ENCODE results near the gene PLTP. TPM values are rescaled to one million over a fixed set of nuclear protein-coding genes. Genes with fewer than 3 reads are reported as not detected.

The PLTP gene
- total RNA-seq, 1 experiment from 2014 or later, result 4.7 TPM

DNA sequence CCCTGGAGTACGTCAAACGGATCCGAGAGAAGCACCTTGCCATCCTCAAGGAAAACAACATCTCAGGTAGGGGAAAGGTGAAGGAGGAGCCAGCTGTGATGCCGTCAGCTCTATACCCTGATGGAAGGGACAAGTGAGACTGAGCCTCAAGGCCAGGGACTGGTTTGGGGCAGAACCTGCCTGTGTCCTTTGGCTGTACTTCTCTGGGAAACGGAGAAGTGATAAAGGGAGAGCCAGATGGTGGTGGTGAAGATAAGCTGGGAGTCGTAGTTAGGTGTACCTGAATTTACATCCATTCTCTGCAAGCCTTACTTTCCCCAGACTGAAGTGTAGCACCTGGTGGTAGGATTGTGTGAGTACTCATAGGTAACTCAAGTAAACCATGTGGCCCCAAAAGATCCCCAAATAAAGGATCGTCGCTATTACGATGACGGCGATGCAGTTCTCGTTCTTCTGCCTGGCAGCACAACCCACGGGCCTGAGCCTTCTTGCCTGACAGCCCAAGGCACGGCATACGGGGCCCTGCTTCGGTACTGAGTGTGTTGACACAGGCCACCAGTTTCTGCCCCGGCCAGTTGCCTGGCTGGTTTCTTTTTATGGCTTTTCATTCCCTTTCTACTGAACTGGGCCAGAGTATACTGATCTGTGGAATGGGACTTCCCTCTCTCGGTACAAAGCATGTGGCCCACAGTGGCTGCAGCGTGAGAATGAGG, 33.2 kb upstream of the PLTP start:
- DNase-seq (ENCODE audit: low read depth, low spot score), result no peak
- POLR2A ChIA-PET, result no interaction called here
- CTCF ChIA-PET, result no interaction called here
- no peak overlapping the region for H2AFZ ChIP-seq (ENCODE audit: low read depth, low read length, poor library complexity, severe bottlenecking)
- no TSS peak for BruUV-seq (replicated peaks)
- RAD21 ChIA-PET (ENCODE audit: low non-redundant PET in 1 of 2, low total read pairs in 2 of 2, uncharacterized antibody in 2 of 2, unreplicated experiment in 2 of 2), result no interaction called here
- no peak overlapping the region for H3K4me2 ChIP-seq (ENCODE audit: low read length)
- intact Hi-C loops (cut with micrococcal nuclease), result no loop called here
- no peaks in the 10 kb centered on the region for H3K9me3 ChIP-seq (ENCODE audit: control insufficient read depth in 1 of 2, insufficient read depth in 1 of 2, low read depth in 1 of 2, low read length in 2 of 2)
- ATAC-seq, result no peak
- TF ChIP-seq, protein P1, sequence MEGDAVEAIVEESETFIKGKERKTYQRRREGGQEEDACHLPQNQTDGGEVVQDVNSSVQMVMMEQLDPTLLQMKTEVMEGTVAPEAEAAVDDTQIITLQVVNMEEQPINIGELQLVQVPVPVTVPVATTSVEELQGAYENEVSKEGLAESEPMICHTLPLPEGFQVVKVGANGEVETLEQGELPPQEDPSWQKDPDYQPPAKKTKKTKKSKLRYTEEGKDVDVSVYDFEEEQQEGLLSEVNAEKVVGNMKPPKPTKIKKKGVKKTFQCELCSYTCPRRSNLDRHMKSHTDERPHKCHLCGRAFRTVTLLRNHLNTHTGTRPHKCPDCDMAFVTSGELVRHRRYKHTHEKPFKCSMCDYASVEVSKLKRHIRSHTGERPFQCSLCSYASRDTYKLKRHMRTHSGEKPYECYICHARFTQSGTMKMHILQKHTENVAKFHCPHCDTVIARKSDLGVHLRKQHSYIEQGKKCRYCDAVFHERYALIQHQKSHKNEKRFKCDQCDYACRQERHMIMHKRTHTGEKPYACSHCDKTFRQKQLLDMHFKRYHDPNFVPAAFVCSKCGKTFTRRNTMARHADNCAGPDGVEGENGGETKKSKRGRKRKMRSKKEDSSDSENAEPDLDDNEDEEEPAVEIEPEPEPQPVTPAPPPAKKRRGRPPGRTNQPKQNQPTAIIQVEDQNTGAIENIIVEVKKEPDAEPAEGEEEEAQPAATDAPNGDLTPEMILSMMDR (IDR thresholded peaks at IDR 0.05 in 2 of 3, conservative IDR thresholded peaks at IDR 0.05 in 1 of 3; ENCODE audit: borderline replicate concordance in 1 of 3, insufficient read depth in 1 of 3, low read depth in 2 of 3, low read length in 2 of 3), result peak in 1 of 3 experiments; percentile 35; a peak in 2 of 6 replicates
- TF ChIP-seq JUND (IDR thresholded peaks at IDR 0.05), result no peak
- no peak overlapping the region for H3K9ac ChIP-seq (ENCODE audit: low read length)
- H3K4me1 ChIP-seq (ENCODE audit: control insufficient read depth in 1 of 2, insufficient read depth in 2 of 2, low read length in 2 of 2), result peaks cover 0 to 4% of the 10 kb centered on the region in 2 experiments; a peak in 1 of 4 replicates
- H3K27me3 ChIP-seq (ENCODE audit: insufficient read depth, low read length), result no peaks in the 10 kb centered on the region
- H3K27ac ChIP-seq (ENCODE audit: low read depth, low read length), result no peak overlapping the region
- no peaks in the 10 kb centered on the region for H3K79me2 ChIP-seq (ENCODE audit: insufficient read depth, low read length)
- H3K36me3 ChIP-seq (ENCODE audit: control insufficient read depth in 1 of 2, insufficient read depth in 2 of 2, low read length in 2 of 2), result peaks cover 38 to 51% of the 10 kb centered on the region in 2 experiments; a peak in 3 of 4 replicates
- no peak overlapping the region for H3K4me3 ChIP-seq (replicated peaks in 1 of 2; ENCODE audit: low read depth in 1 of 2, low read length in 2 of 2)
- no peaks in the 10 kb centered on the region for H4K20me1 ChIP-seq (ENCODE audit: insufficient read depth)
- no peaks in the 10 kb centered on the region for H3K9me2 ChIP-seq (ENCODE audit: insufficient read depth)

DNA sequence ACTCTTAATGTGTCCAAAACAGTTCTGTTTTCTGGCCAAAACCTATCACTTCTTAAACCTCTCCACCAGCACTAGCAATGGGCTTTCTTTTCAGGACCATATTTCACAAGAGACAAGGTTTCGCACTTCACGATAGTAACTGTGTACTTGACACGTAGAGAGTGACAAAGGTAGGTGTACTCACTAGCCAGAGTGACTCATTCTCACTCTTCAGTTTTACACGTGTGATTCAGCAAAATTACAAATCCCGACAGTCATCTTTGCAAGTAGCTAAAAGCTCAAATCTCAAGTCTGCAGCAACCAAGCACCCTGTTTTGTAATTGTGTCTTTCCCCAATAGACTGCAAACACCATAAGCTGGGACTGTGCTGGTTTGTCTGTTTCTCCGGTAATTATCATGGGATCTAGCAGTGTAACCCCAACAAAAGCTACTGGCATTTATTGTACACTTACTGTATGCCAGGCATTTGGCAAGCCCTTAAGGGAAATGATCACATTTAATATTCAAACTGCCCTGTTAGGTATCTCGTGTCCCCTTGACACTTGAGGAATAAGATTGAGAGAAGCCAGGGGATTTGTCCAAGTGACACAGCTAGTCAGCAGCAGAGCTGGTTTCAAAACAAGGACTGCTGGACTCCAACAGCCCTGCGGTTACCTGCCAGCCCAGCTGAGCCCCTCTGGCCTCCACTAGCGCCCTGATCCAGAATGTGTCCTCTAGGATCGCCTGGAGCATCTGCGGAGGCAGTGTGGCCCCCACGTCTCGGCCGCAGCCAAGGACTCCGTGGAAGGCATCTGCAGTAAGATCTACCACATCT, 32.4 kb upstream of the PLTP start:
- Histone ChIP-seq H3K36me3 (ENCODE audit: control insufficient read depth in 1 of 2, insufficient read depth in 2 of 2, low read length in 2 of 2) (peaks cover 41 to 56% of the 10 kb centered on the region in 2 experiments; a peak in 3 of 4 replicates), H3K4me3 (replicated peaks in 1 of 2; ENCODE audit: low read depth in 1 of 2, low read length in 2 of 2) (no peak overlapping the region), H3K4me1 (ENCODE audit: control insufficient read depth in 1 of 2, insufficient read depth in 2 of 2, low read length in 2 of 2) (peaks cover 0 to 4% of the 10 kb centered on the region in 2 experiments; a peak in 1 of 4 replicates), H4K20me1 (ENCODE audit: insufficient read depth) (no peaks in the 10 kb centered on the region), H3K9me3 (ENCODE audit: control insufficient read depth in 1 of 2, insufficient read depth in 1 of 2, low read depth in 1 of 2, low read length in 2 of 2) (no peaks in the 10 kb centered on the region), H3K27me3 (ENCODE audit: insufficient read depth, low read length) (no peaks in the 10 kb centered on the region), H2AFZ (ENCODE audit: low read depth, low read length, poor library complexity, severe bottlenecking) (no peak overlapping the region), H3K9me2 (ENCODE audit: insufficient read depth) (no peaks in the 10 kb centered on the region), H3K9ac (ENCODE audit: low read length) (no peak overlapping the region), H3K79me2 (ENCODE audit: insufficient read depth, low read length) (no peaks in the 10 kb centered on the region), H3K4me2 (ENCODE audit: low read length) (no peak overlapping the region), H3K27ac (ENCODE audit: low read depth, low read length) (no peak overlapping the region)
- POLR2A ChIA-PET, result no interaction called here
- ATAC-seq (no peak), DNase-seq (ENCODE audit: low read depth, low spot score) (no peak)
- intact Hi-C loops (cut with micrococcal nuclease), result no loop called here
- CTCF ChIA-PET, result interaction anchor here (0.8 kb wide), 1 partner anchor 26 kb away, joined by 3 read pairs; no protein-coding TSS in a partner anchor
- RAD21 ChIA-PET (ENCODE audit: low non-redundant PET in 1 of 2, low total read pairs in 2 of 2, uncharacterized antibody in 2 of 2, unreplicated experiment in 2 of 2), result no interaction called here
- BruUV-seq (replicated peaks), result no TSS peak
- TF ChIP-seq TCF7L2 (IDR thresholded peaks at IDR 0.05; ENCODE audit: borderline replicate concordance, extremely low read depth, insufficient read depth, insufficient read length), result no peak
- TF ChIP-seq ELF1 (IDR thresholded peaks at IDR 0.05; ENCODE audit: borderline replicate concordance, low read depth), result no peak
- TF ChIP-seq EZH2phosphoT487 (IDR thresholded peaks at IDR 0.05; ENCODE audit: borderline replicate concordance), result no peak
- no peak for TF ChIP-seq EZH2 (IDR thresholded peaks at IDR 0.05)
- no peak for TF ChIP-seq EGR1 (IDR thresholded peaks at IDR 0.05; ENCODE audit: low read depth)
- no peak for TF ChIP-seq SP1 (IDR thresholded peaks at IDR 0.05; ENCODE audit: low read depth)
- no peak for TF ChIP-seq FOSL1 (IDR thresholded peaks at IDR 0.05; ENCODE audit: low read depth)
- TF ChIP-seq, protein P2, sequence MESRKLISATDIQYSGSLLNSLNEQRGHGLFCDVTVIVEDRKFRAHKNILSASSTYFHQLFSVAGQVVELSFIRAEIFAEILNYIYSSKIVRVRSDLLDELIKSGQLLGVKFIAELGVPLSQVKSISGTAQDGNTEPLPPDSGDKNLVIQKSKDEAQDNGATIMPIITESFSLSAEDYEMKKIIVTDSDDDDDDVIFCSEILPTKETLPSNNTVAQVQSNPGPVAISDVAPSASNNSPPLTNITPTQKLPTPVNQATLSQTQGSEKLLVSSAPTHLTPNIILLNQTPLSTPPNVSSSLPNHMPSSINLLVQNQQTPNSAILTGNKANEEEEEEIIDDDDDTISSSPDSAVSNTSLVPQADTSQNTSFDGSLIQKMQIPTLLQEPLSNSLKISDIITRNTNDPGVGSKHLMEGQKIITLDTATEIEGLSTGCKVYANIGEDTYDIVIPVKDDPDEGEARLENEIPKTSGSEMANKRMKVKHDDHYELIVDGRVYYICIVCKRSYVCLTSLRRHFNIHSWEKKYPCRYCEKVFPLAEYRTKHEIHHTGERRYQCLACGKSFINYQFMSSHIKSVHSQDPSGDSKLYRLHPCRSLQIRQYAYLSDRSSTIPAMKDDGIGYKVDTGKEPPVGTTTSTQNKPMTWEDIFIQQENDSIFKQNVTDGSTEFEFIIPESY (IDR thresholded peaks at IDR 0.05; ENCODE audit: extremely low read depth, insufficient replicate concordance, low read length), result no peak
- no peak for TF ChIP-seq POLR2A (IDR thresholded peaks at IDR 0.05; ENCODE audit: borderline replicate concordance, extremely low read depth, insufficient read depth, insufficient read length)
- TF ChIP-seq CBX3 (IDR thresholded peaks at IDR 0.05; ENCODE audit: low read depth), result no peak
- TF ChIP-seq, protein P3, sequence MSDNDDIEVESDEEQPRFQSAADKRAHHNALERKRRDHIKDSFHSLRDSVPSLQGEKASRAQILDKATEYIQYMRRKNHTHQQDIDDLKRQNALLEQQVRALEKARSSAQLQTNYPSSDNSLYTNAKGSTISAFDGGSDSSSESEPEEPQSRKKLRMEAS (IDR thresholded peaks at IDR 0.05), result no peak
- no peak for TF ChIP-seq SRF (IDR thresholded peaks at IDR 0.05; ENCODE audit: low read depth)

Data from HCT116 (cell line).